ENCODE data around the gene LDLRAD4.
A peak's percentile ranks its signal among the peaks of the same experiment; 100 is the strongest.

The LDLRAD4 gene

GRCh38 chr18:13580991-13581390 is 362.4 kb downstream of the LDLRAD4 start:
- peak in 2 of 56 donors; percentile 23 to 52 for DNase-seq

- no peak for DNase-seq
These were observed 363.1 kb downstream of the LDLRAD4 start for GRCh38 chr18:13581496-13582177.

- DNase-seq = peak in 6 of 56 donors; percentile 30 to 47 (median 39)
These were observed 363.7 kb downstream of the LDLRAD4 start for GRCh38 chr18:13582178-13582670.

GRCh38 chr18:13583576-13584550 is 365.3 kb downstream of the LDLRAD4 start:
- no peak for DNase-seq

- no peak for DNase-seq
These were observed 366.3 kb downstream of the LDLRAD4 start for GRCh38 chr18:13584825-13585224.

GRCh38 chr18:13585379-13586153 is 367.0 kb downstream of the LDLRAD4 start:
- no peak for DNase-seq

GRCh38 chr18:13587001-13587400 is 368.4 kb downstream of the LDLRAD4 start:
- no peak for DNase-seq

- no peak for DNase-seq
These were observed 368.9 kb downstream of the LDLRAD4 start for GRCh38 chr18:13587477-13587876.

- no peak for DNase-seq
These were observed 369.4 kb downstream of the LDLRAD4 start for GRCh38 chr18:13587937-13588336.

- DNase-seq = no peak
These were observed 370.8 kb downstream of the LDLRAD4 start for GRCh38 chr18:13589316-13589715.

- peak in 1 of 56 donors; percentile 31 for DNase-seq
These were observed 371.4 kb downstream of the LDLRAD4 start for GRCh38 chr18:13589943-13590342.

GRCh38 chr18:13592246-13592645 is 373.7 kb downstream of the LDLRAD4 start:
- DNase-seq = no peak

- no peak for DNase-seq
These were observed 376.0 kb downstream of the LDLRAD4 start for GRCh38 chr18:13594551-13594950.

GRCh38 chr18:13597068-13597467 is 378.5 kb downstream of the LDLRAD4 start:
- no peak for DNase-seq

- no peak for DNase-seq
These were observed 380.0 kb downstream of the LDLRAD4 start for GRCh38 chr18:13598591-13598990.

- no peak for DNase-seq
These were observed 380.5 kb downstream of the LDLRAD4 start for GRCh38 chr18:13599031-13599430.

GRCh38 chr18:13603304-13604019 is 384.9 kb downstream of the LDLRAD4 start:
- DNase-seq = no peak

- no peak for DNase-seq
These were observed 386.2 kb downstream of the LDLRAD4 start for GRCh38 chr18:13604786-13605185.

GRCh38 chr18:13605477-13605876 is 386.9 kb downstream of the LDLRAD4 start:
- no peak for DNase-seq

GRCh38 chr18:13605901-13606300 is 387.3 kb downstream of the LDLRAD4 start:
- no peak for DNase-seq

Data from nucleus accumbens (tissue), 56 donors.